Tibial nerve (tissue), 4 donors: ENCODE measurements around the gene NT5DC2. TPM values are rescaled to one million over a fixed set of nuclear protein-coding genes. Genes with fewer than 3 reads are reported as not detected.

Experiments used
- DNase-seq, 2 donors: peaks; one replicate each; pipeline ENCODE4 v3.0.0-alpha.2; 2019; ENCODE audit warnings: low spot score in 2 of 2
- H3K27ac ChIP-seq, 4 donors: fragments of 200-600 bp; sonication (generic) in 3 of 4; one replicate each; pipeline ENCODE4 v1.5.1; 2017 to 2019; ENCODE audit warnings: mild to moderate bottlenecking in 1 of 4
- H3K27me3 ChIP-seq, 2 donors: fragments of 200-600 bp; sonication (generic) in 1 of 2; one replicate each; pipeline versions ENCODE4 v1.5.1 to v1.6.0; 2017 to 2019
- H3K36me3 ChIP-seq, 3 donors: fragments of 200-600 bp; sonication (generic); one replicate each; pipeline ENCODE4 v1.5.1; 2018 to 2019
- H3K4me1 ChIP-seq, 4 donors: fragments of 200-600 bp; sonication (generic) in 3 of 4; one replicate each; pipeline ENCODE4 v1.5.1; 2017 to 2019
- H3K4me3 ChIP-seq, 4 donors: fragments of 200-600 bp; sonication (generic) in 3 of 4; one replicate each; pipeline ENCODE4 v1.5.1; 2017 to 2019; ENCODE audit warnings: mild to moderate bottlenecking in 1 of 4, moderate library complexity in 1 of 4
- H3K9me3 ChIP-seq, 4 donors: fragments of 200-600 bp; sonication (generic) in 3 of 4; one replicate each; pipeline ENCODE4 v1.5.1; 2017 to 2019
- EP300 ChIP-seq, 2 donors: sonication (generic); formaldehyde crosslinking; IDR thresholded peaks; one replicate each; pipeline ENCODE4 v1.6.1; 2017; ENCODE audit warnings: antibody characterized with exemption in 2 of 2, mild to moderate bottlenecking in 1 of 2
- POLR2A ChIP-seq, 2 donors: fragments of 450-650 bp; IDR thresholded peaks; one replicate each; pipeline ENCODE4 v1.6.1; 2017; ENCODE audit warnings: antibody characterized with exemption in 2 of 2, mild to moderate bottlenecking in 2 of 2, moderate library complexity in 2 of 2
- WGBS, 2 donors: methylation state at CpG; one replicate each; pipeline ENCODE4 v1.1.5; 2018; 5-methylcytosine and 5-hydroxymethylcytosine counted together
- total RNA-seq, 4 donors: library from RNA; depleted of rRNA; stranded (reverse); fragments of >200 nt; gene quantifications; one replicate each; pipeline ENCODE4 v1.1.0, GENCODE V29; 2016
- TF ChIP-seq, protein P1 (sequence below), 5 experiments: fragments of 200-600 bp in 3 of 5; fragments of 450-650 bp in 2 of 5; sonication (generic) in 3 of 5; IDR thresholded peaks; one replicate each; pipeline ENCODE4 v1.5.1; 2016 to 2019; ENCODE audit warnings: antibody characterized with exemption in 5 of 5, mild to moderate bottlenecking in 3 of 5, moderate library complexity in 2 of 5

NT5DC2 gene
- total RNA-seq, 4 donors from 2014 or later: 71.1 to 133 (median 94.2) TPM

DNA sequence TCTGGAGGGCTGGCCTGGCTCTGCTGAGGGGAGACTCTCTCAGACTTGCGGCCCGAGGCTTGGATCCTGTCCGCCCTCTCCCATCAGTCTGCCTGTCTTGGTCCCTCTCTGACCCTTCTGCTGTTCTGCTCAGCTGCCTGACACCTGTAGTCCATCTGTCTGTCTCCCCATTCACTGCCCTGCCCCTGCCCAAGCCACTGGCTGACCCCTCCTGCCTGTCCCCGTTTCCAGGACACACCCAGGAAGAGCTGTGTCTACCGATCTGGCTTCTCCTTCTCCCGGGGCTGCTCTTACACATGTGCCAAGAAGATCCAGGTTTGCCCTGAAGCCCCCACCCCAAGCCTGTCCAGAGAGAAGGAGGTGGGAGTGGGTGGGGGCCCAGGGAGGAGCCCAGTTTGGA lies 18.5 kb downstream of the NT5DC2 start:
- WGBS, 2 donors: 46% methylated on average over 6 of the region's 6 CpGs

DNA sequence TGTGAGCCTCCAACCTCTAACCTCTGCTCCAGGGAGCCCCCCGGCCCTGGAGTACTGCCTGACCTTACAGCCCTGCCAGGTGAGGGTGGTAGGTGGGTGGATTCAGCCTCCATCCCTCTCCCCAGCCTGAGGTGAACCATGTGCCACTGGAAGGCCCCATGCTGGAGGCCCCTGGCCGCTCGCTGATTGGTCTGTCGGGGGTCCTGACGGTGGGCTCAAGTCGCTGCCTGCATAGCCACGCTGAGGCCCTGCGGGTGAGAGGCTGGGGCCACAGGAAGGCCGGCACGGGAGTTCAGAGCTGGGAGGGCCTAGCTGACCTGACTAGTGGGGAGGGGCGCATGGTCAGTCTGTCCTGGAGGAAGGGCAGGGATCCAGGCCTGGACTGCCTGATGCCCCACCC lies 19.1 kb downstream of the NT5DC2 start:
- H3K36me3 ChIP-seq: peaks cover 0 to 57% (median 0%) of the 10 kb centered on the region in 3 donors
- TF ChIP-seq POLR2A (IDR thresholded peaks at IDR 0.05): no peak
- TF ChIP-seq, protein P1, sequence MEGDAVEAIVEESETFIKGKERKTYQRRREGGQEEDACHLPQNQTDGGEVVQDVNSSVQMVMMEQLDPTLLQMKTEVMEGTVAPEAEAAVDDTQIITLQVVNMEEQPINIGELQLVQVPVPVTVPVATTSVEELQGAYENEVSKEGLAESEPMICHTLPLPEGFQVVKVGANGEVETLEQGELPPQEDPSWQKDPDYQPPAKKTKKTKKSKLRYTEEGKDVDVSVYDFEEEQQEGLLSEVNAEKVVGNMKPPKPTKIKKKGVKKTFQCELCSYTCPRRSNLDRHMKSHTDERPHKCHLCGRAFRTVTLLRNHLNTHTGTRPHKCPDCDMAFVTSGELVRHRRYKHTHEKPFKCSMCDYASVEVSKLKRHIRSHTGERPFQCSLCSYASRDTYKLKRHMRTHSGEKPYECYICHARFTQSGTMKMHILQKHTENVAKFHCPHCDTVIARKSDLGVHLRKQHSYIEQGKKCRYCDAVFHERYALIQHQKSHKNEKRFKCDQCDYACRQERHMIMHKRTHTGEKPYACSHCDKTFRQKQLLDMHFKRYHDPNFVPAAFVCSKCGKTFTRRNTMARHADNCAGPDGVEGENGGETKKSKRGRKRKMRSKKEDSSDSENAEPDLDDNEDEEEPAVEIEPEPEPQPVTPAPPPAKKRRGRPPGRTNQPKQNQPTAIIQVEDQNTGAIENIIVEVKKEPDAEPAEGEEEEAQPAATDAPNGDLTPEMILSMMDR (IDR thresholded peaks at IDR 0.05): no peak
- TF ChIP-seq EP300 (IDR thresholded peaks at IDR 0.05): no peak
- H3K9me3 ChIP-seq: no peaks in the 10 kb centered on the region
- H3K4me1 ChIP-seq: peaks cover 0 to 24% (median 5%) of the 10 kb centered on the region in 4 donors
- 71 to 84% methylated on average over 9 to 10 of the region's 11 CpGs for WGBS, 2 donors
- H3K27me3 ChIP-seq: no peaks in the 10 kb centered on the region
- no peak overlapping the region for H3K4me3 ChIP-seq
- no peak for DNase-seq
- no peak overlapping the region for H3K27ac ChIP-seq

More for the DNA sequence above, 18.5 kb downstream of the NT5DC2 start:
- TF ChIP-seq POLR2A (IDR thresholded peaks at IDR 0.05) (no peak), EP300 (IDR thresholded peaks at IDR 0.05) (no peak)
- TF ChIP-seq, protein P1 (IDR thresholded peaks at IDR 0.05): no peak
- Histone ChIP-seq H3K4me3 (no peak overlapping the region), H3K27me3 (no peaks in the 10 kb centered on the region), H3K9me3 (no peaks in the 10 kb centered on the region), H3K27ac (no peak overlapping the region), H3K4me1 (peaks cover 0 to 24% (median 5%) of the 10 kb centered on the region in 4 donors), H3K36me3 (peaks cover 0 to 63% (median 0%) of the 10 kb centered on the region in 3 donors)
- no peak for DNase-seq

DNA sequence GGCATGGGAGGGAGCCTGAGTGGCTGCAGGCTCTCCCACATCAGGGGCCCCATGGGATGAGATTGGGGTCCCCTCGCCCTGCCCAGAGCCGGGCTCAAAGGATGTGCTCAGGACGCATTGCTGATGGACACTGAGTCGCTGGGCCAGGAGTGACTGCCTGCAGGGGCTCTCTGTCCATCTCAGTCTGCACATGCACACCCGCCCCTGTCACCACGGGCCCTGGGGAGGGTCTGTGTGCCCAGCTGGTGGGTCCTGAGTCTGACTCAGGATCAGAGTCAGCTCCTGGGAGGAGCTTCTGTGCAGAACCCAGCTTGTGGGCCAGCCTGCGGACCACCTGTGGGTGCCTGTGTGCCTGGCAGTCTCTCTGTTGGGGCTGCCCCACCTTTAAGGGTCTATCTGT lies 20.4 kb downstream of the NT5DC2 start:
- Histone ChIP-seq H3K36me3 (peaks cover 0 to 59% (median 0%) of the 10 kb centered on the region in 3 donors), H3K4me3 (no peak overlapping the region), H3K9me3 (no peaks in the 10 kb centered on the region), H3K4me1 (peaks cover 0 to 15% (median 0%) of the 10 kb centered on the region in 4 donors), H3K27ac (no peak overlapping the region), H3K27me3 (no peaks in the 10 kb centered on the region)
- 89 to 96% methylated on average over 4 to 7 of the region's 7 CpGs for WGBS, 2 donors
- TF ChIP-seq, protein P1 (IDR thresholded peaks at IDR 0.05): no peak
- TF ChIP-seq POLR2A (IDR thresholded peaks at IDR 0.05) (no peak), EP300 (IDR thresholded peaks at IDR 0.05) (no peak)
- DNase-seq: no peak

DNA sequence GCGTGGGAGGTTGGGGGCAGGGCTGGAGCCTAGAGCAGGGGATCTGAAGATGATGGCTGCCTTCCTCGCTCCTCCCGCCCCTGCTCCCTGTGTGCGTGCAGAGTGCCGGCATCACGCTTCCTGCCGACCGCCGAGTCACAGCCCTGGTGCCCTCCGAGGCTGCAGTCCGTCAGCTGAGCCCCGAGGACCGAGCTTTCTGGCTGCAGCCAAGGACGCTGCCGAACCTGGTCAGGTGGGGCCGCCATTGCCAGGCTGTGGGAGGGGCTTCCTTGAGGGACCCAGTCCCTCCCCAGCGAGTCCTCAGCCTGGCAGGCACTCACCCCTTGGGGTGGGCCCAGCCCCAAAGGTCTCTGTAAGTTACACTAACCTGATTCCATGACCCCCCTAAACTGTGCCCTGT lies 20.9 kb downstream of the NT5DC2 start:
- Histone ChIP-seq H3K4me1 (peaks cover 0 to 12% (median 0%) of the 10 kb centered on the region in 4 donors), H3K36me3 (peaks cover 0 to 64% (median 0%) of the 10 kb centered on the region in 3 donors), H3K9me3 (no peaks in the 10 kb centered on the region), H3K27ac (no peak overlapping the region), H3K27me3 (no peaks in the 10 kb centered on the region), H3K4me3 (no peak overlapping the region)
- DNase-seq: no peak
- TF ChIP-seq POLR2A (IDR thresholded peaks at IDR 0.05): no peak
- TF ChIP-seq EP300 (IDR thresholded peaks at IDR 0.05): no peak
- TF ChIP-seq, protein P1 (IDR thresholded peaks at IDR 0.05): no peak
- 54 to 56% methylated on average over 6 to 14 of the region's 17 CpGs for WGBS, 2 donors

DNA sequence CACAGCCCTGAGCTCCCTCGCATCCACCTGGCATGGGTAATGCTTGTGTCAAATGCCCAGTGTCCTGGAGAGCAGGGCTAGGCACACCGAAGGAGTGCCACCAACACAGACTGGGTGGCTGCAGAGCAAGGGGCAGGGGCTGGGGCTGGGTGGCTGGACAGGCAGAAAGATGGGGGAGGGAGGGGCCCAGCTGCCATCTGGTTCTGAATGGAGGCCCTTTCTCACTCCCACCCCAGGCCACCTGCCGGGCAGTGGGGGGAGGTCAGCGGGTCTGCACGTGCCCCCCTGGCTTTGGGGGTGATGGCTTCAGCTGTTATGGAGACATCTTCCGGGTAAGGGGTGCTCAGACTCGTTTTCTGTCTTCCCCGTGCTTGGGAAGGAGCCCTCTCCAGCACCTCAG lies 21.6 kb downstream of the NT5DC2 start:
- Histone ChIP-seq H3K4me1 (peaks cover 0 to 12% (median 0%) of the 10 kb centered on the region in 4 donors), H3K9me3 (no peaks in the 10 kb centered on the region), H3K27ac (no peak overlapping the region), H3K36me3 (peaks cover 0 to 59% (median 0%) of the 10 kb centered on the region in 3 donors), H3K4me3 (no peak overlapping the region), H3K27me3 (no peaks in the 10 kb centered on the region)
- TF ChIP-seq, protein P1 (IDR thresholded peaks at IDR 0.05): no peak
- 54 to 63% methylated on average over 4 to 8 of the region's 8 CpGs for WGBS, 2 donors
- DNase-seq: no peak
